ENCODE results near the gene IL19.

IL19 gene

GRCh38 chr1:206805357-206805756 is 34.8 kb downstream of the IL19 start:
- ATAC-seq (ENCODE audit: insufficient read depth, low read depth) (no peak), DNase-seq (no peak)
- H3K27ac ChIP-seq (ENCODE audit: low read length) = no peak overlapping the region
- H3K4me1 ChIP-seq (ENCODE audit: insufficient read depth, low read length) = peaks cover 22% of the 10 kb centered on the region
- no peaks in the 10 kb centered on the region for H3K27me3 ChIP-seq (ENCODE audit: insufficient read depth, low read length, poor library complexity)
- no peak overlapping the region for H3K4me3 ChIP-seq (ENCODE audit: low read depth in 1 of 2, low read length in 2 of 2)
- H3K4me2 ChIP-seq (ENCODE audit: insufficient read depth, low read length) = no peak overlapping the region
- H3K9ac ChIP-seq (ENCODE audit: low read depth, low read length) = no peak overlapping the region
- no peaks in the 10 kb centered on the region for H3K36me3 ChIP-seq (ENCODE audit: insufficient read depth, low read length)
- TF ChIP-seq, protein P1, sequence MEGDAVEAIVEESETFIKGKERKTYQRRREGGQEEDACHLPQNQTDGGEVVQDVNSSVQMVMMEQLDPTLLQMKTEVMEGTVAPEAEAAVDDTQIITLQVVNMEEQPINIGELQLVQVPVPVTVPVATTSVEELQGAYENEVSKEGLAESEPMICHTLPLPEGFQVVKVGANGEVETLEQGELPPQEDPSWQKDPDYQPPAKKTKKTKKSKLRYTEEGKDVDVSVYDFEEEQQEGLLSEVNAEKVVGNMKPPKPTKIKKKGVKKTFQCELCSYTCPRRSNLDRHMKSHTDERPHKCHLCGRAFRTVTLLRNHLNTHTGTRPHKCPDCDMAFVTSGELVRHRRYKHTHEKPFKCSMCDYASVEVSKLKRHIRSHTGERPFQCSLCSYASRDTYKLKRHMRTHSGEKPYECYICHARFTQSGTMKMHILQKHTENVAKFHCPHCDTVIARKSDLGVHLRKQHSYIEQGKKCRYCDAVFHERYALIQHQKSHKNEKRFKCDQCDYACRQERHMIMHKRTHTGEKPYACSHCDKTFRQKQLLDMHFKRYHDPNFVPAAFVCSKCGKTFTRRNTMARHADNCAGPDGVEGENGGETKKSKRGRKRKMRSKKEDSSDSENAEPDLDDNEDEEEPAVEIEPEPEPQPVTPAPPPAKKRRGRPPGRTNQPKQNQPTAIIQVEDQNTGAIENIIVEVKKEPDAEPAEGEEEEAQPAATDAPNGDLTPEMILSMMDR (IDR thresholded peaks at IDR 0.05; ENCODE audit: borderline replicate concordance, extremely low read depth, low read length, poor library complexity, severe bottlenecking) = no peak
- no peak for TF ChIP-seq EZH2 (IDR thresholded peaks at IDR 0.05; ENCODE audit: borderline replicate concordance, low read depth, low read length, severe bottlenecking)
- no peaks in the 10 kb centered on the region for H4K20me1 ChIP-seq (ENCODE audit: insufficient read depth, low read length)
- no peak overlapping the region for H2AFZ ChIP-seq (ENCODE audit: low read depth, low read length)
- H3K79me2 ChIP-seq (ENCODE audit: insufficient read depth, low read length) = no peaks in the 10 kb centered on the region
- H3K9me3 ChIP-seq (ENCODE audit: insufficient read depth, low read length, severe bottlenecking) = no peaks in the 10 kb centered on the region

GRCh38 chr1:206808615-206809014 is 38.0 kb downstream of the IL19 start:
- Histone ChIP-seq H3K4me2 (ENCODE audit: insufficient read depth, low read length) (no peak overlapping the region), H3K79me2 (ENCODE audit: insufficient read depth, low read length) (no peaks in the 10 kb centered on the region), H3K9me3 (ENCODE audit: insufficient read depth, low read length, severe bottlenecking) (peaks cover 14% of the 10 kb centered on the region), H3K4me3 (ENCODE audit: low read depth in 1 of 2, low read length in 2 of 2) (no peak overlapping the region), H4K20me1 (ENCODE audit: insufficient read depth, low read length) (no peaks in the 10 kb centered on the region), H3K36me3 (ENCODE audit: insufficient read depth, low read length) (no peaks in the 10 kb centered on the region), H3K4me1 (ENCODE audit: insufficient read depth, low read length) (peaks cover 10% of the 10 kb centered on the region), H3K27me3 (ENCODE audit: insufficient read depth, low read length, poor library complexity) (no peaks in the 10 kb centered on the region), H3K27ac (ENCODE audit: low read length) (no peak overlapping the region), H3K9ac (ENCODE audit: low read depth, low read length) (no peak overlapping the region), H2AFZ (ENCODE audit: low read depth, low read length) (no peak overlapping the region)
- TF ChIP-seq, protein P1 (IDR thresholded peaks at IDR 0.05; ENCODE audit: borderline replicate concordance, extremely low read depth, low read length, poor library complexity, severe bottlenecking) = peak; percentile 70
- no peak for TF ChIP-seq EZH2 (IDR thresholded peaks at IDR 0.05; ENCODE audit: borderline replicate concordance, low read depth, low read length, severe bottlenecking)
- peak; percentile 43 for DNase-seq
- peak; percentile 84 for ATAC-seq (ENCODE audit: insufficient read depth, low read depth)

DNA sequence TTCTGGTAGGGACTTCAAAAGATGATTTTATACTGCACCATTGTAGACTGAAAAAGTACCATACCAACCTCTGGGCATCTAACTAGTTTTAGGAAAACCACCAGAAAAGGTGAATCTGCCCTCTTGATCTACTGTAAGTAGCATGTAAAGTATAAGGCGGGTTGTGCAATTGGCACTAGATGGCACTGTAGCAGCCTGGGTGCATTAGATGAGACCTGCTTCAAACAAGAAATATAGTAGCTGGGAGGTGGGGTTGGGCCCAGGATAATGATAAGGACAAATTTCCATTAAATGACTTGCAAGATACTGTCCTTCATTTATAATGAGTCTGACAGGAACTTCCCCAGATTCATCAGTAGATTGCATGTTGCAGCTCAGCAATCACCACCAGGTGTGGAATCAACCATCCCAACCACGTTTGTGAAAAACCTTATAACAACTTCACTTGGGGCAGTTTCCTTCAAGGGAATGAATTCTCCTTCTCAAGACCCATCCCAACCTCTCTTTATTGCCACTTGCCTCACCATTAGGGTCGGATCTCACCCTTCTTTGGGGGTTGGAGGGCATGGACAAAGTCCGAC is 39.0 kb downstream of the IL19 start:
- H4K20me1 ChIP-seq (ENCODE audit: insufficient read depth, low read length) = no peaks in the 10 kb centered on the region
- no peak overlapping the region for H3K27ac ChIP-seq (ENCODE audit: low read length)
- no peaks in the 10 kb centered on the region for H3K4me1 ChIP-seq (ENCODE audit: insufficient read depth, low read length)
- TF ChIP-seq, protein P1 (IDR thresholded peaks at IDR 0.05; ENCODE audit: borderline replicate concordance, extremely low read depth, low read length, poor library complexity, severe bottlenecking) = peak; percentile 69
- no peak for TF ChIP-seq EZH2 (IDR thresholded peaks at IDR 0.05; ENCODE audit: borderline replicate concordance, low read depth, low read length, severe bottlenecking)
- no peak overlapping the region for H2AFZ ChIP-seq (ENCODE audit: low read depth, low read length)
- no peaks in the 10 kb centered on the region for H3K79me2 ChIP-seq (ENCODE audit: insufficient read depth, low read length)
- H3K36me3 ChIP-seq (ENCODE audit: insufficient read depth, low read length) = no peaks in the 10 kb centered on the region
- H3K9me3 ChIP-seq (ENCODE audit: insufficient read depth, low read length, severe bottlenecking) = peaks cover 14% of the 10 kb centered on the region
- H3K4me2 ChIP-seq (ENCODE audit: insufficient read depth, low read length) = no peak overlapping the region
- H3K27me3 ChIP-seq (ENCODE audit: insufficient read depth, low read length, poor library complexity) = no peaks in the 10 kb centered on the region
- DNase-seq = peak; percentile 39
- no peak overlapping the region for H3K4me3 ChIP-seq (ENCODE audit: low read depth in 1 of 2, low read length in 2 of 2)
- H3K9ac ChIP-seq (ENCODE audit: low read depth, low read length) = no peak overlapping the region
- peak; percentile 69; the same call in 2 of the 3 replicates for ATAC-seq (ENCODE audit: insufficient read depth, low read depth)
